ENCODE measurements around the gene NPHP4. TPM values are rescaled to one million over a fixed set of nuclear protein-coding genes. Genes with fewer than 3 reads are reported as not detected.

The NPHP4 gene
- total and polyA plus RNA-seq, 2 experiments from 2014 or later: 6.4 to 12.7 TPM

GRCh38 chr1:5908461-5909375, 83.5 kb downstream of the NPHP4 start:
- Histone ChIP-seq H3K9me3 (ENCODE audit: low read depth) (no peaks in the 10 kb centered on the region), H3K27ac (no peak overlapping the region), H3K27me3 (no peaks in the 10 kb centered on the region), H3K4me3 (no peak overlapping the region), H3K4me1 (ENCODE audit: low read depth) (no peaks in the 10 kb centered on the region), H3K36me3 (peaks cover 2% of the 10 kb centered on the region)
- DNase-seq (ENCODE audit: low read depth in 1 of 2, low spot score in 1 of 2): no peak
- no peak for TF ChIP-seq CTCF (IDR thresholded peaks at IDR 0.05; ENCODE audit: low read depth, low read length)

- no peak for TF ChIP-seq CTCF (IDR thresholded peaks at IDR 0.05; ENCODE audit: low read depth, low read length)
Measured at GRCh38 chr1:5907966-5908365, 84.3 kb downstream of the NPHP4 start.

GRCh38 chr1:5907386-5907785, 84.8 kb downstream of the NPHP4 start:
- Histone ChIP-seq H3K4me1 (ENCODE audit: low read depth) (no peaks in the 10 kb centered on the region), H3K27ac (no peak overlapping the region), H3K4me3 (no peak overlapping the region), H3K27me3 (no peaks in the 10 kb centered on the region), H3K9me3 (ENCODE audit: low read depth) (no peaks in the 10 kb centered on the region), H3K36me3 (peaks cover 2% of the 10 kb centered on the region)
- TF ChIP-seq CTCF (IDR thresholded peaks at IDR 0.05; ENCODE audit: low read depth, low read length): no peak
- no peak for DNase-seq (ENCODE audit: low read depth in 1 of 2, low spot score in 1 of 2)

More at GRCh38 chr1:5907966-5908365, 84.3 kb downstream of the NPHP4 start:
- no peak overlapping the region for H3K4me3 ChIP-seq
- no peak overlapping the region for H3K27ac ChIP-seq
- peaks cover 2% of the 10 kb centered on the region for H3K36me3 ChIP-seq
- no peak for DNase-seq (ENCODE audit: low read depth in 1 of 2, low spot score in 1 of 2)
- H3K9me3 ChIP-seq (ENCODE audit: low read depth): no peaks in the 10 kb centered on the region
- no peaks in the 10 kb centered on the region for H3K27me3 ChIP-seq
- no peaks in the 10 kb centered on the region for H3K4me1 ChIP-seq (ENCODE audit: low read depth)

- H3K27me3 ChIP-seq: no peaks in the 10 kb centered on the region
- no peak for TF ChIP-seq CTCF (IDR thresholded peaks at IDR 0.05; ENCODE audit: low read depth, low read length)
- H3K36me3 ChIP-seq: peaks cover 2% of the 10 kb centered on the region
- H3K27ac ChIP-seq: no peak overlapping the region
- H3K9me3 ChIP-seq (ENCODE audit: low read depth): no peaks in the 10 kb centered on the region
- no peak for DNase-seq (ENCODE audit: low read depth in 1 of 2, low spot score in 1 of 2)
- no peaks in the 10 kb centered on the region for H3K4me1 ChIP-seq (ENCODE audit: low read depth)
- no peak overlapping the region for H3K4me3 ChIP-seq
Measured at GRCh38 chr1:5906966-5907365, 85.3 kb downstream of the NPHP4 start.

- Histone ChIP-seq H3K4me3 (no peak overlapping the region), H3K9me3 (ENCODE audit: low read depth) (no peaks in the 10 kb centered on the region), H3K4me1 (ENCODE audit: low read depth) (no peaks in the 10 kb centered on the region), H3K27me3 (no peaks in the 10 kb centered on the region), H3K36me3 (peaks cover 2% of the 10 kb centered on the region), H3K27ac (no peak overlapping the region)
- no peak for TF ChIP-seq CTCF (IDR thresholded peaks at IDR 0.05; ENCODE audit: low read depth, low read length)
- DNase-seq (ENCODE audit: low read depth in 1 of 2, low spot score in 1 of 2): no peak
Measured at GRCh38 chr1:5906116-5906515, 86.1 kb downstream of the NPHP4 start.

All from cardiac muscle cell (in vitro differentiated cells and primary cell).